Right ventricle myocardium superior (tissue), 1 donor: ENCODE data around the gene ZNF653. TPM values are rescaled to one million over a fixed set of nuclear protein-coding genes. Genes with fewer than 3 reads are reported as not detected.
"Not testable (repeated sequence)": the region's sequence is repeated elsewhere in the genome, so short reads cannot be mapped to it uniquely, and the experiment has no call there.

Experiments used
- ATAC-seq: fragments of 200-7000 bp; cut with Tn5 transposase; one replicate; pipeline ENCODE4 v1.9.1; 2020; ENCODE audit warnings: mild to moderate bottlenecking; ENCODE audit not compliant: poor library complexity
- DNase-seq: peaks from one replicate; pipeline ENCODE4 v3.0.0-alpha.2; 2020
- intact Hi-C: fragments of 100-400 bp; cut with DNase I; formaldehyde crosslinking; loops from one replicate; pipeline ENCODE4 v1.11.2; 2022
- total RNA-seq: library from RNA; stranded (reverse); fragmentation: NEBNext Ultra II Directional; extraction: Animal tissue kit (Norgen Biotek cat#: 25700); gene quantifications from one replicate; pipeline ENCODE4 v1.2.1, GENCODE V29; 2021
- donor health status: DM: no; HTN: yes; CAD: no; lungs with severe emphysema.

Gene ZNF653
- total RNA-seq, 1 donor from 2014 or later = 2.9 TPM

- intact Hi-C loops = no loop called here
- DNase-seq (no peak), ATAC-seq (no peak)
Observed at GRCh38 chr19:11464333-11465265, 41.0 kb downstream of the ZNF653 start.

GRCh38 chr19:11463391-11463790 lies 42.2 kb downstream of the ZNF653 start:
- DNase-seq (no peak), ATAC-seq (no peak)
- intact Hi-C loops = no loop called here

GRCh38 chr19:11461453-11461852 lies 44.2 kb downstream of the ZNF653 start:
- ATAC-seq = no peak
- intact Hi-C loops = no loop called here
- DNase-seq = no peak

- intact Hi-C loops = no loop called here
- ATAC-seq (no peak), DNase-seq (no peak)
Observed at GRCh38 chr19:11460207-11460606, 45.4 kb downstream of the ZNF653 start.

GRCh38 chr19:11458912-11459311 lies 46.7 kb downstream of the ZNF653 start:
- ATAC-seq, DNase-seq, intact Hi-C loops: not testable (repeated sequence)

- ATAC-seq = no peak
- no peak for DNase-seq
- intact Hi-C loops = no loop called here
Observed at GRCh38 chr19:11458236-11458900, 47.3 kb downstream of the ZNF653 start.

- DNase-seq = no peak
- no peak for ATAC-seq
- intact Hi-C loops = no loop called here
Observed at GRCh38 chr19:11457831-11458230, 47.8 kb downstream of the ZNF653 start.

- intact Hi-C loops = no loop called here
- DNase-seq = no peak
- ATAC-seq = no peak
Observed at GRCh38 chr19:11457115-11457514, 48.5 kb downstream of the ZNF653 start.

- intact Hi-C loops = no loop called here
- DNase-seq (no peak), ATAC-seq (no peak)
Observed at GRCh38 chr19:11456659-11457058, 49.0 kb downstream of the ZNF653 start.

- intact Hi-C loops, DNase-seq, ATAC-seq: not testable (repeated sequence)
Observed at GRCh38 chr19:11455233-11455554, 50.4 kb downstream of the ZNF653 start.

- DNase-seq (no peak), ATAC-seq (no peak)
- intact Hi-C loops = no loop called here
Observed at GRCh38 chr19:11453468-11454341, 51.9 kb downstream of the ZNF653 start.

GRCh38 chr19:11452620-11453310 lies 52.9 kb downstream of the ZNF653 start:
- no peak for DNase-seq
- intact Hi-C loops = no loop called here
- ATAC-seq = no peak

- DNase-seq = no peak
- intact Hi-C loops = no loop called here
- ATAC-seq = no peak
Observed at GRCh38 chr19:11451871-11452619, 53.6 kb downstream of the ZNF653 start.

- intact Hi-C loops = no loop called here
- DNase-seq (no peak), ATAC-seq (no peak)
Observed at GRCh38 chr19:11451327-11451870, 54.2 kb downstream of the ZNF653 start.

- no peak for ATAC-seq
- intact Hi-C loops = no loop called here
- DNase-seq = no peak
Observed at GRCh38 chr19:11450570-11451326, 54.9 kb downstream of the ZNF653 start.

GRCh38 chr19:11448923-11449554 lies 56.6 kb downstream of the ZNF653 start:
- ATAC-seq (no peak), DNase-seq (no peak)
- intact Hi-C loops = no loop called here

GRCh38 chr19:11448410-11448809 lies 57.2 kb downstream of the ZNF653 start:
- intact Hi-C loops = no loop called here
- ATAC-seq = no peak
- no peak for DNase-seq
